ENCODE data around the gene NEK10. TPM values are rescaled to one million over a fixed set of nuclear protein-coding genes. Genes with fewer than 3 reads are reported as not detected.
"Not testable (repeated sequence)": the region's sequence is repeated elsewhere in the genome, so short reads cannot be mapped to it uniquely, and the experiment has no call there.

The NEK10 gene
- total and polyA plus RNA-seq, 2 donors (not counting 1 experiment from before 2014, with no cell fraction given): 0.49 to 0.55 TPM

DNA sequence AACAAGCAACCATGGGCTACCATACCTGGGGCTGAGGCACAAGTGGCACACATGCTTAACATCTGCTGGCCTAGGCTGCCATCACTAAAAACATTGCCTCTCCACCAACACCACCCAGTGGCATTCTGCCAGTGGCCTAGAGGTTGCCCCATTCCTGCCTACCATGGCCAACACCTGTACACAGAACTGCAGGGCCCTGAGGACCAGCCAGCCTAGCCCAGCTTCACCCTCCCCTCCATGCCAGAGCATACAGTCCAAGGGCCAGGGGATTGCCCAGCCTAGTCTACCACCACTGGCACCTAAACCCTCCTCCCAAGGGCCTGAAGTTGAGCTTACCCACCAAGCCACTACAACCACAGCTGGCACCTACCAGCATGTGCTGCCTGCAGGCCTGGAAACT lies 35.3 kb downstream of the NEK10 start:
- intact Hi-C loops (cut with micrococcal nuclease): no loop called here
- no peak overlapping the region for H3K27ac Mint-ChIP-seq
- H2AFZ ChIP-seq (ENCODE audit: insufficient read depth, low read depth, low read length, poor library complexity, severe bottlenecking): no peak overlapping the region
- ChIA-PET CTCF (no interaction called here), POLR2A (no interaction called here)
- H3K4me3 ChIP-seq (ENCODE audit: control extremely low read depth in 1 of 5, extremely low read depth in 1 of 5, insufficient read depth in 1 of 5, low read depth in 2 of 5, low read length in 4 of 5): no peak overlapping the region
- DNase-seq: no peak
- no peak overlapping the region for H3K9ac ChIP-seq (ENCODE audit: low read length)
- H3K79me2 ChIP-seq (ENCODE audit: control insufficient read depth, insufficient read depth, low read length): no peaks in the 10 kb centered on the region
- TF ChIP-seq CTCF (IDR thresholded peaks at IDR 0.05): no peak
- no peak for TF ChIP-seq EZH2 (IDR thresholded peaks at IDR 0.05; ENCODE audit: borderline replicate concordance, insufficient read depth, low read depth, low read length, poor library complexity, severe bottlenecking)
- peaks cover 0 to 4% (median 2%) of the 10 kb centered on the region in 4 experiments for H3K27me3 ChIP-seq (replicated peaks in 1 of 4; ENCODE audit: control extremely low read depth in 1 of 4, control insufficient read depth in 3 of 4, insufficient read depth in 4 of 4, low read length in 3 of 4)
- no peaks in the 10 kb centered on the region for H3K27me3 Mint-ChIP-seq
- H3K4me1 ChIP-seq (ENCODE audit: control insufficient read depth in 2 of 2, insufficient read depth in 2 of 2, low read length in 2 of 2): no peaks in the 10 kb centered on the region
- H3K36me3 ChIP-seq (replicated peaks in 1 of 2; ENCODE audit: control extremely low read depth in 1 of 2, control insufficient read depth in 1 of 2, extremely low read depth in 1 of 2, insufficient read depth in 2 of 2, low read length in 1 of 2): no peaks in the 10 kb centered on the region
- no peak overlapping the region for H3K4me2 ChIP-seq (replicated peaks; ENCODE audit: low read depth, low read length, poor library complexity, severe bottlenecking)
- H3K9me3 ChIP-seq (ENCODE audit: control extremely low read depth in 1 of 3, control insufficient read depth in 2 of 3, insufficient read depth in 1 of 3, low read length in 2 of 3): no peaks in the 10 kb centered on the region
- no peak overlapping the region for H3K27ac ChIP-seq (ENCODE audit: low read length in 2 of 2)
- no peak for ATAC-seq (ENCODE audit: low read depth)
- H3K4me3 Mint-ChIP-seq: no peak overlapping the region
- H3K9me3 Mint-ChIP-seq (ENCODE audit: insufficient read depth): peaks cover 3% of the 10 kb centered on the region
- no peaks in the 10 kb centered on the region for H3K4me1 Mint-ChIP-seq
- no peaks in the 10 kb centered on the region for H4K20me1 ChIP-seq (ENCODE audit: control insufficient read depth, insufficient read depth, low read length, poor library complexity, severe bottlenecking)

GRCh38 chr3:27328982-27329762 lies 40.0 kb downstream of the NEK10 start:
- H3K79me2 ChIP-seq (ENCODE audit: control insufficient read depth, insufficient read depth, low read length); CTCF ChIA-PET; H4K20me1 ChIP-seq (ENCODE audit: control insufficient read depth, insufficient read depth, low read length, poor library complexity, severe bottlenecking); H3K9me3 Mint-ChIP-seq (ENCODE audit: insufficient read depth); H3K4me2 ChIP-seq (replicated peaks; ENCODE audit: low read depth, low read length, poor library complexity, severe bottlenecking); H3K27me3 Mint-ChIP-seq; H3K27me3 ChIP-seq (replicated peaks in 1 of 4; ENCODE audit: control extremely low read depth in 1 of 4, control insufficient read depth in 3 of 4, insufficient read depth in 4 of 4, low read length in 3 of 4); H3K4me3 Mint-ChIP-seq; H3K27ac ChIP-seq (ENCODE audit: low read length in 2 of 2); H3K4me3 ChIP-seq (ENCODE audit: control extremely low read depth in 1 of 5, extremely low read depth in 1 of 5, insufficient read depth in 1 of 5, low read depth in 2 of 5, low read length in 4 of 5); DNase-seq; H3K4me1 ChIP-seq (ENCODE audit: control insufficient read depth in 2 of 2, insufficient read depth in 2 of 2, low read length in 2 of 2); H3K9me3 ChIP-seq (ENCODE audit: control extremely low read depth in 1 of 3, control insufficient read depth in 2 of 3, insufficient read depth in 1 of 3, low read length in 2 of 3); H3K9ac ChIP-seq (ENCODE audit: low read length); POLR2A ChIA-PET; intact Hi-C loops (cut with micrococcal nuclease); H3K4me1 Mint-ChIP-seq; H2AFZ ChIP-seq (ENCODE audit: insufficient read depth, low read depth, low read length, poor library complexity, severe bottlenecking); H3K36me3 ChIP-seq (replicated peaks in 1 of 2; ENCODE audit: control extremely low read depth in 1 of 2, control insufficient read depth in 1 of 2, extremely low read depth in 1 of 2, insufficient read depth in 2 of 2, low read length in 1 of 2); H3K27ac Mint-ChIP-seq; ATAC-seq (ENCODE audit: low read depth): not testable (repeated sequence)
- 100% methylated on average over 2 of the region's 4 CpGs for WGBS (ENCODE audit: insufficient coverage)

Measured in B cell (primary cell).